Nephron progenitor cell (in vitro differentiated cells): ENCODE data around the gene P2RX4.

ENCODE experiments used
- DNase-seq: peaks from one replicate; pipeline ENCODE4 v3.0.0; 2021
- H3K27ac Mint-ChIP-seq: 2 replicates; pipeline ENCODE4 v1.8.0; 2021; ENCODE audit warnings: mild to moderate bottlenecking, moderate library complexity, mixed read lengths
- H3K27me3 Mint-ChIP-seq: 2 replicates; pipeline ENCODE4 v1.8.0; 2021; ENCODE audit warnings: mild to moderate bottlenecking, low read depth, mixed read lengths; ENCODE audit not compliant: poor library complexity
- H3K36me3 Mint-ChIP-seq: 2 replicates; pipeline ENCODE4 v1.8.0; 2021; ENCODE audit warnings: low read depth, mixed read lengths
- H3K4me1 Mint-ChIP-seq: 2 replicates; pipeline ENCODE4 v1.8.0; 2021; ENCODE audit warnings: mixed read lengths
- H3K4me3 Mint-ChIP-seq: 2 replicates; pipeline ENCODE4 v1.8.0; 2021; ENCODE audit warnings: mild to moderate bottlenecking, moderate library complexity, mixed read lengths
- H3K9me3 Mint-ChIP-seq: 2 replicates; pipeline ENCODE4 v1.8.0; 2021; ENCODE audit warnings: mild to moderate bottlenecking, moderate library complexity, mixed read lengths
- CTCF ChIP-seq: fragments of 200-600 bp; sonication (generic); IDR thresholded peaks from 2 replicates; pipeline ENCODE4 v1.5.0; 2021; ENCODE audit warnings: antibody characterized with exemption

The P2RX4 gene

GRCh38 chr12:121167232-121167820 is 42.6 kb upstream of the P2RX4 start:
- Mint-ChIP-seq H3K4me1 (peaks cover 26% of the 10 kb centered on the region), H3K36me3 (no peaks in the 10 kb centered on the region), H3K27ac (no peak overlapping the region), H3K4me3 (no peak overlapping the region), H3K27me3 (peaks cover 9% of the 10 kb centered on the region), H3K9me3 (no peaks in the 10 kb centered on the region)
- no peak for TF ChIP-seq CTCF
- no peak for DNase-seq

- H3K4me1 Mint-ChIP-seq = peaks cover 26% of the 10 kb centered on the region
- H3K27ac Mint-ChIP-seq = no peak overlapping the region
- peaks cover 9% of the 10 kb centered on the region for H3K27me3 Mint-ChIP-seq
Measured at GRCh38 chr12:121167951-121168350, 42.0 kb upstream of the P2RX4 start.

GRCh38 chr12:121170151-121170550 is 39.8 kb upstream of the P2RX4 start:
- Mint-ChIP-seq H3K4me3 (no peak overlapping the region), H3K27ac (no peak overlapping the region), H3K36me3 (no peaks in the 10 kb centered on the region), H3K9me3 (no peaks in the 10 kb centered on the region), H3K27me3 (peaks cover 16% of the 10 kb centered on the region), H3K4me1 (peaks cover 32% of the 10 kb centered on the region)
- TF ChIP-seq CTCF = no peak
- DNase-seq = no peak

More at GRCh38 chr12:121167951-121168350, 42.0 kb upstream of the P2RX4 start:
- DNase-seq = no peak
- H3K36me3 Mint-ChIP-seq = no peaks in the 10 kb centered on the region
- no peak for TF ChIP-seq CTCF
- H3K9me3 Mint-ChIP-seq = no peaks in the 10 kb centered on the region
- no peak overlapping the region for H3K4me3 Mint-ChIP-seq

GRCh38 chr12:121170611-121171260 is 39.2 kb upstream of the P2RX4 start:
- Mint-ChIP-seq H3K4me1 (peaks cover 32% of the 10 kb centered on the region), H3K27me3 (peaks cover 16% of the 10 kb centered on the region), H3K27ac (peak overlapping the region; percentile 86), H3K9me3 (no peaks in the 10 kb centered on the region), H3K36me3 (no peaks in the 10 kb centered on the region), H3K4me3 (no peak overlapping the region)
- no peak for TF ChIP-seq CTCF
- no peak for DNase-seq

- Mint-ChIP-seq H3K27ac (no peak overlapping the region), H3K27me3 (peaks cover 11% of the 10 kb centered on the region), H3K36me3 (no peaks in the 10 kb centered on the region), H3K4me3 (no peak overlapping the region), H3K9me3 (no peaks in the 10 kb centered on the region), H3K4me1 (peaks cover 38% of the 10 kb centered on the region)
- TF ChIP-seq CTCF = no peak
- DNase-seq = no peak
Measured at GRCh38 chr12:121172145-121172544, 37.8 kb upstream of the P2RX4 start.
